ENCODE data around the gene DGCR2. TPM values are rescaled to one million over a fixed set of nuclear protein-coding genes. Genes with fewer than 3 reads are reported as not detected.
"Not testable (repeated sequence)": the region's sequence is repeated elsewhere in the genome, so short reads cannot be mapped to it uniquely, and the experiment has no call there.

The DGCR2 gene
- total RNA-seq, 1 donor from 2014 or later = 20.6 TPM

- no peak for DNase-seq (ENCODE audit: low spot score)
- H3K4me3 Mint-ChIP-seq = no peak overlapping the region
- Histone ChIP-seq H3K79me2 (ENCODE audit: low read depth) (no peaks in the 10 kb centered on the region), H3K27ac (no peak overlapping the region), H3K27me3 (no peaks in the 10 kb centered on the region), H3K9ac (no peak overlapping the region), H3K4me1 (no peaks in the 10 kb centered on the region), H3K4me3 (no peak overlapping the region), H3K4me2 (no peak overlapping the region), H3K9me3 (ENCODE audit: low read depth) (no peaks in the 10 kb centered on the region), H4K20me1 (ENCODE audit: low read depth) (no peaks in the 10 kb centered on the region), H3K36me3 (no peaks in the 10 kb centered on the region), H2AFZ (replicated peaks) (no peak overlapping the region), H3F3A (ENCODE audit: low read depth) (no peaks in the 10 kb centered on the region)
- H3K36me3 Mint-ChIP-seq = no peaks in the 10 kb centered on the region
- no peaks in the 10 kb centered on the region for H3K9me3 Mint-ChIP-seq
- TF ChIP-seq EZH2phosphoT487 (IDR thresholded peaks at IDR 0.05) = no peak
- no peak for TF ChIP-seq EZH2 (IDR thresholded peaks at IDR 0.05)
- TF ChIP-seq, protein P1, sequence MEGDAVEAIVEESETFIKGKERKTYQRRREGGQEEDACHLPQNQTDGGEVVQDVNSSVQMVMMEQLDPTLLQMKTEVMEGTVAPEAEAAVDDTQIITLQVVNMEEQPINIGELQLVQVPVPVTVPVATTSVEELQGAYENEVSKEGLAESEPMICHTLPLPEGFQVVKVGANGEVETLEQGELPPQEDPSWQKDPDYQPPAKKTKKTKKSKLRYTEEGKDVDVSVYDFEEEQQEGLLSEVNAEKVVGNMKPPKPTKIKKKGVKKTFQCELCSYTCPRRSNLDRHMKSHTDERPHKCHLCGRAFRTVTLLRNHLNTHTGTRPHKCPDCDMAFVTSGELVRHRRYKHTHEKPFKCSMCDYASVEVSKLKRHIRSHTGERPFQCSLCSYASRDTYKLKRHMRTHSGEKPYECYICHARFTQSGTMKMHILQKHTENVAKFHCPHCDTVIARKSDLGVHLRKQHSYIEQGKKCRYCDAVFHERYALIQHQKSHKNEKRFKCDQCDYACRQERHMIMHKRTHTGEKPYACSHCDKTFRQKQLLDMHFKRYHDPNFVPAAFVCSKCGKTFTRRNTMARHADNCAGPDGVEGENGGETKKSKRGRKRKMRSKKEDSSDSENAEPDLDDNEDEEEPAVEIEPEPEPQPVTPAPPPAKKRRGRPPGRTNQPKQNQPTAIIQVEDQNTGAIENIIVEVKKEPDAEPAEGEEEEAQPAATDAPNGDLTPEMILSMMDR (IDR thresholded peaks at IDR 0.05) = no peak
- no peak overlapping the region for H3K27ac Mint-ChIP-seq
- peaks cover 16% of the 10 kb centered on the region for H3K4me1 Mint-ChIP-seq
- H3K27me3 Mint-ChIP-seq (ENCODE audit: insufficient read depth, low read depth) = peaks cover 2% of the 10 kb centered on the region
Measured at GRCh38 chr22:18988958-18989357, 133.3 kb downstream of the DGCR2 start.

DNA sequence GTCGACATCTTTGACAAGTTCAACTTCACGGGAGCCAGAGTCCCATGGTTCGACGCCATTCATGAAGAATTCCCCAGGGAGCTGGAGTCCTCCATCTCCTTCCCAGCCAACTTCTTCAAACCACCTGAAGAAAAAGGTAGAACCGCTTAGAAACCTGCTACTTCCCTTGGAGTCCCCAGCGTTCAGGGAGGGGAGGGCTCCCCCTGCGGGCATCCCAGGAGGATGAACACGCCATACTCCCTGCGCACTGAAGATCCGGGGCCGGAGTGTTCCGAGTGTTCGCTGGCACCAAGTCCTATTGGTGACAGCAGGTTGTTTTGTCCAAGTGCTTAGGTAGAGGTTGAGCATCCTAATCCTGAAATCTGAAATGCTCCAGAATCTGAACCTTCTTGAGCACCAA lies 134.4 kb downstream of the DGCR2 start:
- Histone ChIP-seq H3K9ac (no peak overlapping the region), H3K4me2 (no peak overlapping the region), H3K27ac (no peak overlapping the region), H4K20me1 (ENCODE audit: low read depth) (no peaks in the 10 kb centered on the region), H3F3A (ENCODE audit: low read depth) (no peaks in the 10 kb centered on the region), H3K4me1 (no peaks in the 10 kb centered on the region), H3K4me3 (no peak overlapping the region), H3K9me3 (ENCODE audit: low read depth) (no peaks in the 10 kb centered on the region), H2AFZ (replicated peaks) (no peak overlapping the region), H3K79me2 (ENCODE audit: low read depth) (no peaks in the 10 kb centered on the region), H3K27me3 (no peaks in the 10 kb centered on the region), H3K36me3 (no peaks in the 10 kb centered on the region)
- peaks cover 8% of the 10 kb centered on the region for H3K4me1 Mint-ChIP-seq
- H3K27me3 Mint-ChIP-seq (ENCODE audit: insufficient read depth, low read depth) = peaks cover 2% of the 10 kb centered on the region
- H3K27ac Mint-ChIP-seq = no peak overlapping the region
- no peaks in the 10 kb centered on the region for H3K9me3 Mint-ChIP-seq
- DNase-seq (ENCODE audit: low spot score) = peak; percentile 62
- TF ChIP-seq EZH2phosphoT487 (IDR thresholded peaks at IDR 0.05) = no peak
- TF ChIP-seq, protein P1 (IDR thresholded peaks at IDR 0.05) = peak; percentile 64
- no peaks in the 10 kb centered on the region for H3K36me3 Mint-ChIP-seq
- H3K4me3 Mint-ChIP-seq = no peak overlapping the region

GRCh38 chr22:18987114-18987513 lies 135.1 kb downstream of the DGCR2 start:
- not testable (repeated sequence) for H3K27me3 Mint-ChIP-seq (ENCODE audit: insufficient read depth, low read depth); H3K4me1 ChIP-seq; H3K27me3 ChIP-seq; H3K79me2 ChIP-seq (ENCODE audit: low read depth); H3K27ac Mint-ChIP-seq; H3K36me3 ChIP-seq; H3K9me3 ChIP-seq (ENCODE audit: low read depth); H3K9me3 Mint-ChIP-seq; H3K36me3 Mint-ChIP-seq; H3K4me1 Mint-ChIP-seq; H3K4me3 Mint-ChIP-seq; H3K4me3 ChIP-seq; H3K4me2 ChIP-seq; H2AFZ ChIP-seq (replicated peaks); H4K20me1 ChIP-seq (ENCODE audit: low read depth); H3K9ac ChIP-seq; H3F3A ChIP-seq (ENCODE audit: low read depth); H3K27ac ChIP-seq; DNase-seq (ENCODE audit: low spot score)

Small RNA genes within 50 kb of the gene (small RNA-seq; reads per million reads assigned to genes)
- gene RF00019 = not detected

Other genes starting within 250 kb of the DGCR2 start
- 4.2 and 5.2 TPM in 2 replicates for gene DGCR6, start 216.1 kb downstream of the DGCR2 start, total RNA-seq (ENCODE audit: low replicate concordance)
- gene PRODH, start 186.1 kb downstream of the DGCR2 start, total RNA-seq (ENCODE audit: low replicate concordance) = 9.3 and 18.8 TPM in 2 replicates
- gene TSSK2, start 8.9 kb upstream of the DGCR2 start, total RNA-seq (ENCODE audit: low replicate concordance) = not detected in 2 replicates
- 7.2 and 12.5 TPM in 2 replicates for gene ESS2, start 22.2 kb upstream of the DGCR2 start, total RNA-seq (ENCODE audit: low replicate concordance)
- not detected in 2 replicates for gene GSC2, start 27.9 kb upstream of the DGCR2 start, total RNA-seq (ENCODE audit: low replicate concordance)
- 28.6 and 97.0 TPM in 2 replicates for gene SLC25A1, start 56.3 kb upstream of the DGCR2 start, total RNA-seq (ENCODE audit: low replicate concordance)
- gene CLTCL1, start 169.3 kb upstream of the DGCR2 start, total RNA-seq (ENCODE audit: low replicate concordance) = 7.9 and 13.7 TPM in 2 replicates